Osteocyte (in vitro differentiated cells): ENCODE measurements around the gene PAX3. TPM values are rescaled to one million over a fixed set of nuclear protein-coding genes. Genes with fewer than 3 reads are reported as not detected.

Experiments
- DNase-seq: peaks from one replicate; pipeline ENCODE4 v3.0.0; 2021; ENCODE audit warnings: mixed read lengths; ENCODE audit not compliant: unreplicated experiment; ENCODE audit errors: extremely low spot score
- H3K27ac Mint-ChIP-seq: one replicate; pipeline ENCODE4 v1.8.0; 2021; ENCODE audit warnings: mild to moderate bottlenecking, mixed read lengths; ENCODE audit not compliant: unreplicated experiment
- H3K27me3 Mint-ChIP-seq: one replicate; pipeline ENCODE4 v1.8.0; 2021; ENCODE audit warnings: mixed read lengths; ENCODE audit not compliant: unreplicated experiment
- H3K36me3 Mint-ChIP-seq: one replicate; pipeline ENCODE4 v1.8.0; 2021; ENCODE audit warnings: mixed read lengths; ENCODE audit not compliant: unreplicated experiment
- H3K4me1 Mint-ChIP-seq: one replicate; pipeline ENCODE4 v1.8.0; 2021; ENCODE audit warnings: mixed read lengths; ENCODE audit not compliant: unreplicated experiment
- H3K4me3 Mint-ChIP-seq: one replicate; pipeline ENCODE4 v1.8.0; 2021; ENCODE audit warnings: mild to moderate bottlenecking, moderate library complexity, mixed read lengths; ENCODE audit not compliant: unreplicated experiment
- H3K9me3 Mint-ChIP-seq: one replicate; pipeline ENCODE4 v1.8.0; 2021; ENCODE audit warnings: mixed read lengths; ENCODE audit not compliant: unreplicated experiment
- total RNA-seq: library from RNA; stranded (reverse); gene quantifications from 2 replicates; pipeline ENCODE4 v1.2.1, GENCODE V29; 2021
- TF ChIP-seq, protein P1 (sequence below): fragments of 200-600 bp; sonication (generic); IDR thresholded peaks from 2 replicates; pipeline ENCODE4 v1.5.0; 2021; ENCODE audit warnings: antibody characterized with exemption, mild to moderate bottlenecking, moderate library complexity

The PAX3 gene
- total RNA-seq, 1 donor from 2014 or later, result 2.3 TPM

GRCh38 chr2:222239091-222239490 lies 59.7 kb downstream of the PAX3 start:
- peaks cover 20% of the 10 kb centered on the region for H3K27me3 Mint-ChIP-seq
- no peaks in the 10 kb centered on the region for H3K36me3 Mint-ChIP-seq
- no peak for DNase-seq
- TF ChIP-seq, protein P1, sequence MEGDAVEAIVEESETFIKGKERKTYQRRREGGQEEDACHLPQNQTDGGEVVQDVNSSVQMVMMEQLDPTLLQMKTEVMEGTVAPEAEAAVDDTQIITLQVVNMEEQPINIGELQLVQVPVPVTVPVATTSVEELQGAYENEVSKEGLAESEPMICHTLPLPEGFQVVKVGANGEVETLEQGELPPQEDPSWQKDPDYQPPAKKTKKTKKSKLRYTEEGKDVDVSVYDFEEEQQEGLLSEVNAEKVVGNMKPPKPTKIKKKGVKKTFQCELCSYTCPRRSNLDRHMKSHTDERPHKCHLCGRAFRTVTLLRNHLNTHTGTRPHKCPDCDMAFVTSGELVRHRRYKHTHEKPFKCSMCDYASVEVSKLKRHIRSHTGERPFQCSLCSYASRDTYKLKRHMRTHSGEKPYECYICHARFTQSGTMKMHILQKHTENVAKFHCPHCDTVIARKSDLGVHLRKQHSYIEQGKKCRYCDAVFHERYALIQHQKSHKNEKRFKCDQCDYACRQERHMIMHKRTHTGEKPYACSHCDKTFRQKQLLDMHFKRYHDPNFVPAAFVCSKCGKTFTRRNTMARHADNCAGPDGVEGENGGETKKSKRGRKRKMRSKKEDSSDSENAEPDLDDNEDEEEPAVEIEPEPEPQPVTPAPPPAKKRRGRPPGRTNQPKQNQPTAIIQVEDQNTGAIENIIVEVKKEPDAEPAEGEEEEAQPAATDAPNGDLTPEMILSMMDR, result no peak
- no peaks in the 10 kb centered on the region for H3K4me1 Mint-ChIP-seq
- H3K4me3 Mint-ChIP-seq, result no peak overlapping the region
- H3K9me3 Mint-ChIP-seq, result no peaks in the 10 kb centered on the region
- H3K27ac Mint-ChIP-seq, result no peak overlapping the region

DNA sequence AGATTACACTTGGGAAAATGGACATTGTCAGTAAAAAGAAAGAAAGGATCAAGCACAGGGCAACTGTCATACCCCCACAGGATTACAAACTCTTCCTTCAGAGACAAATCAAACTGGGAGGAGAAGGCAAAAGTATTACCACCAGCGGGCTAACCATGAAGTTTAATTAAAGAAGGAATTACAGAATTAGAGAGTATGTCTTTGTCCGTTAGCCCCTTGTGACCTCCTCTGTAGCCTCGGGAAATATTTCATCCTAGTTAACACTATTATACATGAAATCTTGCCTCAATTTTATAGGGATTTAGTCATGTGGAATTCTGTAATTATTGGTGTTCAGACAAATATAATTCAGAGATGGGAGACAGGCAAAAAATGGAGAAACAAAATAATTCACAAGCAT lies 60.7 kb downstream of the PAX3 start:
- TF ChIP-seq, protein P1, result no peak
- Mint-ChIP-seq H3K4me3 (no peak overlapping the region), H3K4me1 (no peaks in the 10 kb centered on the region), H3K9me3 (no peaks in the 10 kb centered on the region), H3K36me3 (no peaks in the 10 kb centered on the region), H3K27me3 (peaks cover 14% of the 10 kb centered on the region), H3K27ac (no peak overlapping the region)
- no peak for DNase-seq

DNA sequence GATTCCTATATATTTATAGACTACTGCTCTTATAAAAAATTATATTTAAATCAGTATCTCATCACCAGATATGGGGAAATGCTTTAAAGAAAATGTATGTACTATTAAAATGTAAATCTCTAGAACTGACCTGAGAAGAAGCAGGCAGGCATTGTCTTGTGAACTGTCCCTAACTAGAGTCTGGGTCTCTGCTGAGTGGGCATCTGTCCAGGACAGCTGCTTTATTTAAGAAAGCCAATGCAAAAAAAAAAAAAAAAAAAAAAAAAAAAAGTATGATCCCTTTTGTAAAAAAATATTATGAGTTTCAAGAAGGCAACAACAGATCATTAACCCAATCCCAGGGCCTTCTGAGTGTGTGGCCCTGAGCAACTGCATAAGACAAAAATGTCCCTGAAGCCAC lies 66.0 kb downstream of the PAX3 start:
- no peak for DNase-seq
- Mint-ChIP-seq H3K36me3 (no peaks in the 10 kb centered on the region), H3K9me3 (no peaks in the 10 kb centered on the region), H3K27ac (no peak overlapping the region), H3K4me3 (no peak overlapping the region), H3K27me3 (peaks cover under 1% of the 10 kb centered on the region), H3K4me1 (no peaks in the 10 kb centered on the region)
- TF ChIP-seq, protein P1, result no peak

GRCh38 chr2:222232372-222232771 lies 66.4 kb downstream of the PAX3 start:
- Mint-ChIP-seq H3K27ac (no peak overlapping the region), H3K4me3 (no peak overlapping the region), H3K36me3 (no peaks in the 10 kb centered on the region), H3K9me3 (no peaks in the 10 kb centered on the region), H3K27me3 (no peaks in the 10 kb centered on the region), H3K4me1 (no peaks in the 10 kb centered on the region)
- DNase-seq, result no peak
- TF ChIP-seq, protein P1, result no peak

DNA sequence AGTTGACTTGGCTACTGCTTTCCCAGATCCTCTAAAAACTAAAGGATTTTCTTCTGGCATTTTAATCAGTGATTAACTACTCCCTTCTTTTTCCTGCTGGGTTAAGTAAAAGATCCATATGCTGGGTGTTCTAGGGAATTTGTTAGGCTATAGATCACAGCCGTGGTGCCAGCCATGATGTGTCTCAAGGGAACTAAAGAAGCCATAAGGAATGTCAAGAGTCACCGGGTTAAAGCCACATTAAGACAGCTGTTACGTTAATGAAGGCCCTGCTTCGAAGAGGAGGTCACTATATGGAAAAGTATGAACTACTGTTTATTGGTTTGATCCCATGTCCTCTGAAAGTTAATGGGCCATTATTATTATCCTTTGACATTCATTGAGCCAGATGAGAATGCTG lies 70.7 kb downstream of the PAX3 start:
- no peaks in the 10 kb centered on the region for H3K4me1 Mint-ChIP-seq
- no peaks in the 10 kb centered on the region for H3K36me3 Mint-ChIP-seq
- no peak for DNase-seq
- H3K4me3 Mint-ChIP-seq, result no peak overlapping the region
- TF ChIP-seq, protein P1, result no peak
- no peak overlapping the region for H3K27ac Mint-ChIP-seq
- no peaks in the 10 kb centered on the region for H3K27me3 Mint-ChIP-seq
- no peaks in the 10 kb centered on the region for H3K9me3 Mint-ChIP-seq
